HG02763 (cell line): ENCODE data around the gene GPC3.
"Not testable (repeated sequence)": the region's sequence is repeated elsewhere in the genome, so short reads cannot be mapped to it uniquely, and the experiment has no call there.

Experiments
- ATAC-seq: cut with Tn5 transposase; IDR thresholded peaks from one replicate; pipeline ENCODE4 v1.9.1; 2021; ENCODE audit warnings: mild to moderate bottlenecking, moderate library complexity; ENCODE audit not compliant: unreplicated experiment

Gene GPC3

DNA sequence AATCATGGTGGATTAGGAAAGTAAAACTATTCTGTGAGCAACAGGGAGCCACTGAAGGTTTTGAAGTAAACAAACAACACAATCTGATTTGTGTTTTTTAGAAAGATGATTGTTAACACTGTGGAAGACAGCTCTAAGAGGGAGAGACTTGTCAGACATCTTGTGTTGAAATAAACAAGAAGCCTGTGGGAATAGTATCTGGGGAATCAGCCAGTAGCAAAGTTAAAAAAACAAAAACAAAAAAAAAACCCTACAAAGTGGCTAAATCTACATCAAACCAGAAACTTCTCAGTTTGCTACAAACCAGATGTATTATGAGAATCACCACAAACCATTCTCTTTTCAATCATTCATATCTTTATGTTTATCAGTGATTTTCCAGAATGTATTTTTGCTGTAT, 444.4 kb downstream of the GPC3 start:
- ATAC-seq: no peak

DNA sequence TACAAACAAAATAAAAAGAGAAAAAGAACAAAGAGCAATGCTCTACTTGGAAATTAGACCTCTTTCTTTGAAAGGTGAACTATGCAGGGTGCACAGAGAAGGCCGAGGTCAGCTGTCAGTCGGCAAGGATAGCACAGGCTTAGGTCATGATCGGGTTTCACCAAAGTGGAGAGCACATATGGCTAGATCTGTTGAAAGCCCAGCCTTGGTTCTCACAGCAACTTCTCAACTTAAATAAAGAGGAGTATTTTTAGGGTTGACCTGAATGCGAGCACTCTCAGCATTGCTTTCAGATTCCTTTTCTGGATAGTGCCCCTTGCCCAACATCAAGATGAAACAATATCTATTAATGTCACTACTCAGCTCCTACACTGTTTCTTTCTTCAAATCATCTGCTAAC, 447.2 kb downstream of the GPC3 start:
- ATAC-seq: no peak

GRCh38 chrX:133537142-133537541, 448.3 kb downstream of the GPC3 start:
- no peak for ATAC-seq

GRCh38 chrX:133535066-133535465, 450.3 kb downstream of the GPC3 start:
- no peak for ATAC-seq

GRCh38 chrX:133534172-133534571, 451.2 kb downstream of the GPC3 start:
- ATAC-seq: no peak

GRCh38 chrX:133533249-133533648, 452.1 kb downstream of the GPC3 start:
- ATAC-seq: no peak

GRCh38 chrX:133530960-133531359, 454.4 kb downstream of the GPC3 start:
- ATAC-seq: no peak

DNA sequence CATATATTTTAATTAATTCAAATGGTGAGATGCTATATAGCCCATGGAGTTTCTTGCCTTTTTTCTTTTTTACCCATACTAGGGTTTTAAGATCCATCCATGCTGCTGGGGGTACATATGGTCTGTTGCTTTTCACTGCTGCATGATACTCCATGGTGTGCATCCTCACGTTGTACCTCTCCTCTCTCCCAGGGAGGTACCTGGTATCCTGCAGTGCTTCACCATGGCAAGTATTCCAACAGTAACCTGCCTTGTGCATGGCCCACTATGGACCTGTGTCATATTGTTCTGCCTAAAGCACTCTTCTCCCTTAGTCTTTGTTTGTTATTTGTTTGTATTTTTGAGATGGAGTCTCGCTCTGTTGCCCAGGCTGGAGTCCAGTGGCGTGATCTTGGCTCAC, 455.8 kb downstream of the GPC3 start:
- ATAC-seq: no peak

- ATAC-seq: no peak
Observed at GRCh38 chrX:133527825-133528224, 457.6 kb downstream of the GPC3 start.

DNA sequence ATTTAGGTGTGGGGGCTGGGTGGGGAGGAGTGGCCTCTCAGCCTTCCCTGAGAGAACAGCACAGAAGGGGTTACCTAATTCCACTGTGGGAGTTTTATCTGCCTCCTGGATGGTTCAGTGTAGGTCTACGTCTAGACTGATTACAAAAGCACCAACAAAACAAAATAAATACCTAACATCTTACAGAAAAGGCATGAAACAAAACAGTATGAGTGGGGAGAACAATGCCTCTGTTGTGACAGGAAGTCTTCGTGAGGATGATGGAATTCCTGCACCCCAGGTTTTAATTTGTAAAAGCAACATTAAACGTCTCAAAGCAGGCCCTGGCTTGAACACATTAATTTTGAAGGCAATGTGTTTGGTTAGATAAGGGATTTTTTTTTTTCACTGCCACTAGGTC, 458.0 kb downstream of the GPC3 start:
- no peak for ATAC-seq

DNA sequence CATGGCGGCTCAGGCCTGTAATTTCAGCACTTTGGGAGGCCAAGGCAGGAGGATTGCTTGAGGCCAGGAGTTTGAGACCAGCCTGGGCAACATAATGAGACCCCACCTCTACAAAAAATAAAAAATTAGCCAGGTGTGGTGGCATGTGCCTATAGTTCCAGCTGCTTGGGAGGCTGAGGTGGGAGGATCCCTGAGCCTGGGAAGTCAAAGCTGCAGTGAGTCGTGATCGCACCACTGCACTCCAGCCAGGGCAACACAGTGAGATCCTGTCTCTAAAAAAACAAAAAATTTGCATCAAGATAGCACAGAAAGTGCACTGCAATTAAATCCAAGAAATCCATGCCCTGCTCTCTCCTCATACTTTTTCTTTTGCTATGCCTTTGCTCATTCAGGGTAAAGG, 458.6 kb downstream of the GPC3 start:
- not testable (repeated sequence) for ATAC-seq

DNA sequence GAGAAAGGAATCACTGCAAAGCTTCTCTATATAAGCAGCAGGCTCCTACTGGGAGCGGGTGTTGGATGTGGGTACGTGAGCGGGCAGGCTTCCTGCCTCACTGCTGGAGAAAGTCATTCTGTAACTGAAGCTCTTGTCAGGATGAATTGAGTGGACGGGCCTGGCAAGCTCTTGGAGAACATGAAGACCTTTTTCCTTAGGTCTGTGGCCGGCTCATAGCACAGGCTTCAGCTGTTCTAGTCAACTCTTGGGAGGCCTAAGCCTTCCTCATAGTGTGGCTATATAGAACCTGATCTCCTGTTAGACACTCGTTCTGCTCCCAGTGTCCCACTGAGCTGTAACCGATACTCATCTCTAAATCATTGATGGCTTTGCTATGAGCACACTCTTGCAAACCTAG, 461.9 kb downstream of the GPC3 start:
- no peak for ATAC-seq

DNA sequence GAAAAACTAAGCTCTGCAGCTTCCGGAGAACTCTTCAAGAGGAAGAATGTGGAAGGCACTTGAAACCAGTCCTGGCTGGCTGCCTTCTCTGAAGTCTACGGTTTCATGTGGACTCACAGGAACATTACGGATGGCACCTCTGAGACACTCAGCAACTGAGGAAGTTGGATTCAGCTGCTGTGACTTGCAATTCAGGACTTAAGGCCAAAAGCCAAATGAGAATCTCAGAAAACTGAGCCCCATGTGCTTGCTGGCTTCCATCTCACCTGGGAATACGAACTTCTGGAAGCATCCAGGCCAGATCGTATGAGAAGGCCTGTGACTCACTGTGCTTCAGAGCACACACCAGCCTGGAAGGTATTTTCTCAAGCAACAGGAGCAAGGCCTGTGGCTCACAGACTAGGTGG, 462.3 kb downstream of the GPC3 start:
- ATAC-seq: no peak

DNA sequence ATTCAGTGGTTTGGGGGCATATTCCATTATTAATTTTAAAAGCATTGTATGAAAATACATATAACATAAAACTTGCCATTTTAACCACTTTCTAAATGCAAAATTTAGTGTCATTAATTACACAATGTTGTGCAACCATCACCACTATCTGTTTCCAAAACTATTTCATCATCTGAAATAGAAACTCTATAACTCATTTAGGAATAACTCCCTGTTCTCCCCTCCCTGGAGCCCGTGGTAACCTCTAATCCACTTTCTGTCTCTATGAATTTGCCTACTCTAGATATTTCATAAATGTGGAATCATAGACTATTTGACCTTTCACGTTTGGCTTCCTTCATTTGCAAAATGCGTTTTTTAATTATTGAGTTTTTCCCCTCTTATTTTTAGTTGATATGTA, 468.7 kb downstream of the GPC3 start:
- no peak for ATAC-seq

DNA sequence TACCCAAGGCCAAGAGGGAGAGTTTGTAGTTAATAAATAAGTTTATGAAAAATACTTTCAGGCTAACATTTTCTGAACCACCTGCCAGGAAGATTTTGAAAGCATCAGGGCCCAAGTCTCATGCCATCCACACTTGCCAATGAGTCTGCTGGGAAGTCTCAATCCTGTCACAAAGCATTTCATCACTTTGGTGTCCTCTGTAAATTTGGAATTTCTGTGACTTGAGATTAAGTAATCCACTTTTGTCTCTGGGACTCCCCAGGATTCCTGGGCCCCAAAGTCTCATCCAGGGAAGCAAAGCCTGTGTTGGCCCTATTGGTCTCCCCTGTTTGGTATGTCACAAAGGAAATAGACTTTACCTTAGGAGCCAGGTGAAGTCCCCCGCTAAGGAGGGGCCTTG, 470.9 kb downstream of the GPC3 start:
- ATAC-seq: no peak

DNA sequence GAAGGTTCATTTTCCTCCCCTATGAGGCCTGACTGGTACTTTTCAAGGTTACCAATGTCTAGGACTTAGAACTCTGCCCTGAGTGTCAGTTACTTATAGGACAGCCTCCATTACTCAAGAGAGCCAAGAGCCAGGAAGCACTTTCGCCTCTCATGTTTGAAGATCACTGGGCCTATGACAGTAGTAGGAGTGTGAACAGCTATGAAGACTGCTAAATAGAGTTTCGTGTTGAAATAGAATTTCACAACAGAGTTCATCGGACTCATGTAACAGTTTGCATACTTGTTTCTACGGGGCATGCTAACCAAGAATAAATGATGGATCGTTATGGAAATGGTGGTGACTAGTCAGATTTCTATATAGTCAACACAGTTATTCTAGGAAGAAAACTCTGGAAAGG, 472.3 kb downstream of the GPC3 start:
- no peak for ATAC-seq

DNA sequence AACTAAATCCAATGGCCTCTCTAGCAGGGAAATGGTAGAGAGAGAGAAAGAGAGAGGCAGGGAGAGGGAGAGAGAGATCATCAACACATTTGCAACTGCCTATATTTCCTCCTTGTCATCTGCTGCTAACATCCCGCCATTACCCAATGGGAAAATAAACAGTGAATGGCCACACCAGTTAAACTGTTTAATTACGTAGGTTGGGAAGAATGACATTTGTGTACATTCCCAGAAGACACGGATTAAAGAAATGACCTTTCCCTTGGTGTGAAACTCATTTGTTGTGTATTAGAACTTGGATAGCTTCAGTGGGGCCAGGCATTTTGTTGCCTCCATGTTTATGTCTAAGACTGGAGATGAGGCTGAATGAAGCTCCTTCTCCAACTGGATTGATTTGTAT, 474.4 kb downstream of the GPC3 start:
- no peak for ATAC-seq

DNA sequence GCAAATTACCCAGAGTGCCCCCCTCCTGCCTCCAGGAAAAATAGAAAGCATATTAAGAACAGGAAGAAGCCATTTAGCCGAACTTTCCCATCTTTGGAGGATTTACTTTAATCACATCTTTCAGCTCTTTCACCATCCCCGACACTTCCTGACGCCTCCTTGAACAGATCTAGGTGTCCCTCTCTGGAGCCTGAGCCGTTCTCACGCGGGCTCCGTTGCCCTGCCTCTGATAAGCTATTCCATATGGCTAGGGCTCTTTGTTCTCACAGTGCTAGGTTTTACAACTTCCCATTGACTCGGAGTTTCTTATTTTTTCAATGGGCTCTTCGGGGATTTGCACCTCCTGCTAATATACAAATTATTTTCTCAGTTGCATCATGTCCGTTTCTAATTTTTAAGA, 488.0 kb downstream of the GPC3 start:
- ATAC-seq: no peak

DNA sequence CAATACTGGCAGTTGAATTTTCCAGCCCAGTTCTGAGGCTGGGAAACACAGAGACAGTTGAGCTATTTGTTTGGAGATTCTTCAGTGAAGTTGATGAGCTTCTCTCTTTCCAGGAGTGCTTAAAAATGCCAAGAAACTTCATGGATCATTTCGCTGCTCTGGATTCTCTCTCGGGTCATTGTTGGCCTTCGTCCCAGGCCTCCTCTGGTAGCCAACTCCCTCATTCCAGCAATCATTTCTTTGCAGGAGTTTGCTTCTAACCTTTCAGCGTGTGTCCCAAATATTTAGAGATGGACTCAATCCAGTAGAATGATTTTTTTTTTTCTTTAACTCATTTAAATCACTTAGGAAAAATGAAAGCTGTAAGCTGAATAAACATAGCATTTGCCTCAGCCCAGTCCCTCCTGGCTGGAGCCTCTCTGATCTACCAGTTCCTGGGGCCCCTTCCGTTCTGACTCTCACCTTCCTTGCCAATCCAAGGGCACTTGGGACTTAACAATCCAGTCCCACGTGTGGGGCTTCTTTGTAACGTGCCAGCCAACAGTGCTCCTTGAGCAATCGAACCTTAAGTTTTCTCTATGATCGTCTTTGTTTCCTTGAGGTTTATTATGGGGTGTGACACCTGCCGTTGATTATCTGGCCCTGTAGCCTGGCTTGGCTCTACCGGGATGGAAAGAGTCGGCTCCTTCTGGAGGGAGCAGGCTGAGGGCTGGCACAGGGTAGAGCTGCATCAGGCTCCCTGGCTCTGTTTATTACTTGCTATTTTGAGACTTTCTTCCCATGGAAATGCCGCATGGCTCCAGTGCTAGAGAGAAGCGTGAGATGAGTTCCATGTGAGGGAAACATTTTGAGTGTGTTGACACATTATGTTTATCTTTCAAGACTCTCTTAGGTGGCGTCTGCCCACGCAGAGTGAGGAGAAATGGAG, 489.7 kb downstream of the GPC3 start:
- ATAC-seq: no peak

DNA sequence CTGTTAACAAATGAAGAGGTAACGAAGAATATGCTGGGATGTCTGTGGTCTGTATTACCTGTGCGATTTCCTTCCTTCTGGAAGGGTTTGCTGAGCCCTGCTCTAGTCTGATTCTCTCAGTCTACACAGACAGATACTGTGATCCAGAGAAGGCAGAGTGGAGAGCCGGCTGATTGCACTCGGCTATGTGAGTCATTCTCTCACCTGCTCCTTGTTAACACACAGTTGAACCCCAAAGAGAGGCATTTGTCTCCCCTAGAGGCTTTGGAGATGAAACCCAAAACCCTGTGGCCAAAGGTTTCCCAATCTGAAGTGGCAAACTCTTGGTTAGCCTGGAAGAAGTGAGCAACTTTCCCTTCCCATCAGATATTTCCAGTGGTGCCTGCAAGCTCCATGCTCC, 492.0 kb downstream of the GPC3 start:
- no peak for ATAC-seq

- ATAC-seq: no peak
Observed at GRCh38 chrX:133490955-133491354, 494.4 kb downstream of the GPC3 start.
